Aortic smooth muscle cell (primary cell): ENCODE data around the gene PACSIN3. TPM values are rescaled to one million over a fixed set of nuclear protein-coding genes. Genes with fewer than 3 reads are reported as not detected.

Experiments
- total RNA-seq: library from RNA; depleted of rRNA; stranded (reverse); fragments of >200 nt; gene quantifications from 2 replicates; pipeline ENCODE4 v1.2.3, GENCODE V29; 2014

Gene PACSIN3
- 25.9 and 29.7 TPM in 2 replicates for total RNA-seq

GRCh38 chr11:47186076-47186699, at the start of gene PACSIN3:
Gene PACSIN3 (minus strand): TSS chr11:47186434. CDS start chr11:47182727, 3,707 bp downstream.

GRCh38 chr11:47176328-47177228, 9.7 kb downstream of the PACSIN3 start, which contains the start of gene ARFGAP2:
Gene ARFGAP2 (minus strand): TSS chr11:47176879. CDS start chr11:47176853, 26 bp downstream.

Other genes starting within 250 kb of the PACSIN3 start
- gene CSTPP1, start 249.7 kb downstream of the PACSIN3 start, total RNA-seq, result 14.4 and 15.7 TPM in 2 replicates
- 86.1 and 93.0 TPM in 2 replicates for gene ARFGAP2, start 9.6 kb downstream of the PACSIN3 start, total RNA-seq
- gene DDB2, start 28.5 kb upstream of the PACSIN3 start, total RNA-seq, result 35.0 and 47.9 TPM in 2 replicates
- 22.9 and 23.3 TPM in 2 replicates for gene ACP2, start 62.4 kb upstream of the PACSIN3 start, total RNA-seq
- 12.3 and 20.3 TPM in 2 replicates for gene NR1H3, start 71.6 kb upstream of the PACSIN3 start, total RNA-seq
- gene MADD, start 83.7 kb upstream of the PACSIN3 start, total RNA-seq, result 15.2 and 15.5 TPM in 2 replicates
- gene MYBPC3, start 166.3 kb upstream of the PACSIN3 start, total RNA-seq, result not detected in 2 replicates
- not detected in 2 replicates for gene SPI1, start 192.1 kb upstream of the PACSIN3 start, total RNA-seq
- gene SLC39A13, start 222.2 kb upstream of the PACSIN3 start, total RNA-seq, result 55.2 and 58.5 TPM in 2 replicates
- 201 and 249 TPM in 2 replicates for gene PSMC3, start 240.0 kb upstream of the PACSIN3 start, total RNA-seq